Renal cortex interstitium (tissue), 3 donors: ENCODE results near the gene GTF3C5. TPM values are rescaled to one million over a fixed set of nuclear protein-coding genes. Genes with fewer than 3 reads are reported as not detected.

Experiments
- polyA plus RNA-seq, 3 donors: library from polyadenylated mRNA; unstranded; fragments of 120-200 nt; gene quantifications; one replicate each; pipeline ENCODE4 v1.2.1, GENCODE V29; 2013; ENCODE audit not compliant: insufficient read length in 3 of 3

The GTF3C5 gene
- polyA plus RNA-seq, 3 donors = 63.4 to 75.6 (median 74.4) TPM

Other genes with a start within 250 kb of the GTF3C5 start
- gene AK8, start 152.7 kb upstream of the GTF3C5 start, polyA plus RNA-seq = 1 to 10 TPM; 4.1 to 5.0 (median 4.2) TPM
- 10 to 100 TPM in 1 of 3 donors, 1 to 10 TPM in 2; 9.0 to 11.1 (median 9.6) TPM for gene SPACA9, start 152.1 kb upstream of the GTF3C5 start, polyA plus RNA-seq
- gene TSC1, start 86.4 kb upstream of the GTF3C5 start, polyA plus RNA-seq = 10 to 100 TPM; 41.7 to 65.4 (median 45.4) TPM
- gene GFI1B, start 52.3 kb upstream of the GTF3C5 start, polyA plus RNA-seq = 1 to 10 TPM in 1 of 3 donors, under 1 TPM in 2; 0.62 to 1.0 (median 0.70) TPM
- 1 to 10 TPM; 3.3 to 4.8 (median 4.0) TPM for gene CEL, start 31.0 kb downstream of the GTF3C5 start, polyA plus RNA-seq
- gene RALGDS, start 90.2 kb downstream of the GTF3C5 start, polyA plus RNA-seq = 10 to 100 TPM; 30.6 to 44.4 (median 40.2) TPM
- 1 to 10 TPM; 1.8 to 3.0 (median 2.2) TPM for gene GBGT1, start 132.9 kb downstream of the GTF3C5 start, polyA plus RNA-seq
- gene OBP2B, start 178.3 kb downstream of the GTF3C5 start, polyA plus RNA-seq = under 1 TPM in 1 of 3 donors, not detected in 2; 0.34 TPM
- gene ABO, start 244.2 kb downstream of the GTF3C5 start, polyA plus RNA-seq = 10 to 100 TPM; 10.3 to 27.8 (median 17.7) TPM